CD4-positive, alpha-beta T cell treated with Interleukin-1 beta for 1 hour (primary cell): ENCODE measurements around the gene CALN1.
"Not testable (repeated sequence)": the region's sequence is repeated elsewhere in the genome, so short reads cannot be mapped to it uniquely, and the experiment has no call there.

Source experiments
- DNase-seq, 2 donors: peaks; one replicate each; pipeline ENCODE4 v3.0.0-alpha.2; 2020 to 2022

Gene CALN1

DNA sequence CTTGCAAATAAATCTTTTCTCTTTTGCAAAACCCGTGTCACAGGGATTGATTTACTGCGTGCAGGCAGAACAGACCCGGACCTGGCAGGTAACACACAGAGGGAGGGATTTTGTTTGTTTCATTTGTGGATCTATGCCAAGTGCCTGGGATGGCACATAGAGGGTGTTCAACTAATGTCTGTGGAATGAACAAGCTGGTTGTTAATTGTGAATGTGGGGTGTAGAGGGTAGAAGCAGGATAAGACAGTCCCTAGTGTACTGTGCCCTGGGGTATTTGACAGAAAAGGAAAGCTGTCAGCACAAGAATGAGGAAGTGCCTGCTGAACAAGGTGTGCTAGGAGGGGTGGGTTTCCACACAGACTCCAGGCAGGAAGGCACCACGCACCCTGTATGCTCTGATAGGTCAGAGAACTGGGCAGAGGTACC lies 331.8 kb downstream of the CALN1 start:
- DNase-seq, result no peak

- no peak for DNase-seq
Measured at GRCh38 chr7:72078856-72079255, 333.3 kb downstream of the CALN1 start.

DNA sequence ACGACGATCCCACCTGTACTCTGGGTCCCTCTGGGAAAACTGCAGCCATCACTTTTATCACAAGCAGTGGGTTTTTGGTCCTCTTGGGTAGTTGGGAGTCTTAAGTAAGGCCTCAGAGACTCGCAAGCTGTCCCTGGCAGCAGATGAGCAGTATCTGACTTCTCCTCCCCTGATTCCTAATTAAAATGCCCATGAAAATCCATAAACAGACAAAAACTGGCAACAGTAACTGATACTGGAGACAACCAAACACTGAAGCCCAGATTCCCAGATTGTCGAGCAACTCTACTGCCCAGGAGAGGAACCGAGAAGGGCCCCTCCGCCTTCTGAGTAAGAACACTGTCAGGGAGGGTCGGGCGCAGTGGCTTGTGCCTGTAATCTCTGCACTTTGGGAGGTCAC lies 333.8 kb downstream of the CALN1 start:
- DNase-seq, result no peak

DNA sequence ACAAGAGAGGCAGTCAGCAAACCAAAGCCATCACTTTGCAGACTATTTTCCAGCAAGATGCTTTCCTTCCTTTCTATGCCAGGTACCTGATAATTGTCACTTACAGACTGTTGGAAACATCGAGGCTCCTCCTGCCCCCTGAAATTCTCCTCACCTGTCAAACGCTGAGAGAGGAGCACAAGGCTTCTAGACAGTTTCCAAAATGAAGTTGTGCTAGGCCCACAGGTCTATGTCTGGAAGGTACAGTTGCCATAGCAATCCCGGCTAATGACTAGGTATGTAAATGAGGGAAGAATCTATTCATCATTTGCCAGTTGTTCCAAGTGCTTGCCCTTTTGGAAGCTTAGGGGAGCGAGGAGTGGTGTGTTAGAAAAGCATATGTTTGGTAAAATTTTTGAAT lies 334.4 kb downstream of the CALN1 start:
- no peak for DNase-seq

DNA sequence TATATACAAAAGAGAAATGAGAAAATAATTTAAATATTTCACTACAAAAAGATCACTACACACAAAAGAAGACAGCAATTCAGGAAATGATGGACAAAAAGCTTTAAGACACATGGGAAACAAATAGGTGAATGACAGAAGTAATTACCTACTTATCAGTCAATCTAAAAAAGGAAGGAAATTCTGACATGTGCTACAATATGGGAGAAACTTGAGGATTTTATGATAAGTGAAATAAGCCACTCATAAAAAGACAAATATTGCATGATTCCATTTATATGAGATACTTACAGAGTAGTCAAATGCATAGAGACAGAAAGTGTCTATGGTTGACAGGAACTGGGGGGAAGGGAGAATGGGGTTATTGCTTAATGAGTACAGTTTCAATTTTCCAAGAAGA lies 339.2 kb downstream of the CALN1 start:
- no peak for DNase-seq

DNA sequence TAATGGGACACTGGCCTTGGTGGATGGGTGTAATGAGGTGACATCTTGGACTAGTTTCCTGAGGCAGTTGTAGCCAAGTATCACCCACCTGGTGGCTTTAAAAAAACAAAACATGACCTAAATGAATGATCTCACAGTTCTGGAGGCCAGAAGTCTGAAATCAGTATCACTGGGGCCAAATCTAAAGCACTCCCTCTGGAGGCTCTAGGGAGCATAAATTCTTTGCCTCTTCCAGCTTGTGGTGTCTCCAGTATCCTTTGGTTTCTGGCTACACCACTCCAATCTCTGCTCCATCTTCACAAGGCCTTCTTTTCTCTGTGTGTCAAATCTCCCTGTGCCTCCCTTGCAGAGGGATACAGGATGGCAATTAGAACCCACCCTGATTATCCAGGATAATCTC lies 342.9 kb downstream of the CALN1 start:
- no peak for DNase-seq

GRCh38 chr7:72065764-72066163 lies 346.4 kb downstream of the CALN1 start:
- not testable (repeated sequence) for DNase-seq

GRCh38 chr7:72064916-72065315 lies 347.2 kb downstream of the CALN1 start:
- DNase-seq, result no peak

GRCh38 chr7:72063330-72063729 lies 348.8 kb downstream of the CALN1 start:
- DNase-seq, result no peak

- DNase-seq, result no peak
Measured at GRCh38 chr7:72062666-72063065, 349.5 kb downstream of the CALN1 start.

GRCh38 chr7:72059925-72060324 lies 352.2 kb downstream of the CALN1 start:
- DNase-seq, result no peak

DNA sequence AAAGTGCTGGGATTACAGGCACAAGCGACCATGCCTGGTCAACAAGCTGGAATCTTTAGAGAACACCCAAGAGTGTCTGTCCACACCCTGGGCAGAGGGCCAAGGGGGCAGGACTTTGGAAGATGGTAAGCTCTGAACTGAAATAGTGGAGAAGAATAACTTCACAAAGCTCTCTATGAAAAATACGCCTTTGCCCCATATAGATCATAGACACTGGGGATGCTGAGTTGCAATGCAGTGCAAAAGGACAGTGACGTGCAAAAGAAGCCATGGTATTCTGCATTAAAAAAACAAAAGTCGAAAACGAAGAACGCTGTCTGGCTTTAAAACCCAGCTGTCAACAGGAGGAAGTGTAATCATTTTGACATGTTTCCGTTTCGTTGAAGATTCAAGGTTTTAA lies 353.6 kb downstream of the CALN1 start:
- no peak for DNase-seq

DNA sequence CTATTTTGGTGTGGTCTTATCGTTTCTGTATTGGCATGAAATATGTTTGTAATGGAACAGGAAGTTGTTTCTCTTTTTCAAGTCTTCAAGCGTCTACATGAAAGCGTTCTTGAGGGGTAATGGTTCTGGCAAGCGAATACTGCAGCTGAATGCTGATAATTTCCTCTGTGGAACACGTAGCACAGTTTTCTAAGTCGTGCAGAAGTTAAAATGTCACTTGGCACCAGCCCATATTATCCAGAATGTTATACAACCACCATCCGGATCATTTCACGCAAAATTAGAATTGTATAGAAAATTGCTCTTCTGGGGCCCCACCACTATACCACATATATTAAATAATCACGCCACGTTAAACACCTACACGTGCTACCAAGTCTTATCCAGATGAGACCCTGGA lies 354.3 kb downstream of the CALN1 start:
- DNase-seq, result no peak

DNA sequence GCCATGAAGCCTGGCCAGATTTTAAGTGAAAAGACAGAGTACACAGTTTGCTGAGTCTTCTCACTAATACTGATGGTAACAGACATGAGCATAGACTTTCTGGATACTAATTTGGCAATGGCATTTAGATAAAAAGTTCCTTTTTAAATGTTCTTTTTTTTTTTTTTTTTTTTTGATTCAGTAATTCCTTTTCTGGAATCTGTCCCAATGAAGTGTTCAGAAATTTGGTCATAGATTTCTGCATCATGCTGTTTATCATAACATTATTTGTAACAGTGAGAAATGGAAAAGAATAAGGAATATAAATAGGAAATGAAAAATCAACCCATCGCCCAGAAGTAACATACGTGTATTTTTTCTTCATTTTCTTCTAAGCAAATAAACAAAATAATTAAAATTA lies 354.9 kb downstream of the CALN1 start:
- no peak for DNase-seq

- no peak for DNase-seq
Measured at GRCh38 chr7:72055426-72055825, 356.7 kb downstream of the CALN1 start.

DNA sequence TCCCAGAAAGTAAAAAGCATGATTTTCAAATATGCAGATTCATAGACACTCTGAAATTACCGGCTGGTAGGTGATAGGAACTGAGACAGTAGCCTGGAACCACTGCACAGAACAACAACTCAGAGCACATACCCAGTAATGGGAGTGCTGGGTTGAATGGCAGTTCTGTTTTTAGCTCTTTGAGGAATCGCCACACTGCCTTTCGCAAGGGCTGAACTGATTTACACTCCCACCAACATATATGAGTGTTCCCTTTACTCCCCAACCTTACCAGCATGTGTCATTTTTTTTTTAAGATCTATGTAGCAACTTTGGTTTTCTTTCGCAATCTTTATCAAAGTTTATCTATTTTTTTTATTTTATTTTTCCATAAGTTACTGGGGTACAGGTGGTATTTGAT lies 358.8 kb downstream of the CALN1 start:
- DNase-seq, result peak in 1 of 2 donors; percentile 8

DNA sequence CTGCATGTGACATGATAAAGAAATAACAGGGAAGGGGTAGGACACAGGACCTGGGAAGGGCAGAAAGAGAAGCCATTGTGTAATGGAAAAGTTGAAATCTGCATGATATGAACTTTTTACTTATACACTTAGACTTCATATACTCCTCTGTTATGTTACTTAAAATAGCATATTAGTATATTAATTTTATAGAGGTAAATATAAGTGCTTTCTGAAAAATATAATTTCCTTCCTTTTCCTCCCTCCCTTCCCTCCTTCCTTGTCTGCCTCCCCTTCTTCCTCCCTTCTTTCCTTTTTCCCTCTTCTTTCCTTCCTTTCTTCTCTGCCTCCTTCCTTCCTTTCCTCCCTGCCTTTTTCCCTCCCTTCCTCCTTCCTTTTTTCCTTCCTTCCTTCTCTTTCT lies 363.7 kb downstream of the CALN1 start:
- no peak for DNase-seq

DNA sequence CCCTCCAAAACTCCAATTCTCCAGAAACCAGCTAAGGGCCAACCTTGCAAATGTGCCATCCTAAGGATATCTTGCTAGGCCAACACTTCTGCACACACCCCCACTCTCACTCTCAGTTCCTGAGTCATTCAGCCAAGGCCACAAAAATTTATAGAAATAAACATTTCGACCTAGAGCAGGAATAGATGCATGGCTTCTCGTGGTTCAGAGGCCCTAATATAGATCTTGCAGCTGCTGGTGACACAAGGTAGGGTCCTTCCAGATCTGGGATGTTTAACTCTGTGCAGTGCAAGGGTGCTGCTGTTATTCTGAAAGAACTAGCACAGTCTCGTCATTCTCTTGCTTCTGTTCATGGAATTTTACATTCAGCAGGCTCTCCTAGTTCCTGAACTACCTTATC lies 369.3 kb downstream of the CALN1 start:
- no peak for DNase-seq

DNA sequence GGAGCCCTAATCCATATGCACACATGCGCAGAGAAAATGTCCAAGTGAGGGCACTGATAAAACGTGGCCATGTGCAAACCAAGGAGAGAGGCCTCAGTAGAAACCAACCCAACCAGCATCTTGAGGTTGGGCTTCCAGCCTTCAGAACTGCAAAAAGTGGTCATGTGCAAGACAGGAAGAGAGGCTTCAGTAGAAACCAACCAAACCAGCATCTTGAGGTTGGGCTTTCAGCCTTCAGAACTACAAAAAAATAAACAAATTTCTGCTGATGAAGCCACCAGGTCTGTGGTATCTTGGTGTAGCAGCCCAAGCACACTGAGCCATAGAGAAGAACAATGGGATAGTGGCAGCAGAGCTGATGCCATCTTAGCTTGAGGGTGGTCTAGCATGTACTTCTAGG lies 371.5 kb downstream of the CALN1 start:
- DNase-seq, result no peak

GRCh38 chr7:72039460-72039859 lies 372.7 kb downstream of the CALN1 start:
- DNase-seq, result no peak

GRCh38 chr7:72038022-72038732 lies 374.0 kb downstream of the CALN1 start:
- no peak for DNase-seq

GRCh38 chr7:72037516-72037915 lies 374.6 kb downstream of the CALN1 start:
- no peak for DNase-seq

GRCh38 chr7:72035266-72035665 lies 376.9 kb downstream of the CALN1 start:
- DNase-seq, result no peak

- no peak for DNase-seq
Measured at GRCh38 chr7:72032934-72033333, 379.2 kb downstream of the CALN1 start.

DNA sequence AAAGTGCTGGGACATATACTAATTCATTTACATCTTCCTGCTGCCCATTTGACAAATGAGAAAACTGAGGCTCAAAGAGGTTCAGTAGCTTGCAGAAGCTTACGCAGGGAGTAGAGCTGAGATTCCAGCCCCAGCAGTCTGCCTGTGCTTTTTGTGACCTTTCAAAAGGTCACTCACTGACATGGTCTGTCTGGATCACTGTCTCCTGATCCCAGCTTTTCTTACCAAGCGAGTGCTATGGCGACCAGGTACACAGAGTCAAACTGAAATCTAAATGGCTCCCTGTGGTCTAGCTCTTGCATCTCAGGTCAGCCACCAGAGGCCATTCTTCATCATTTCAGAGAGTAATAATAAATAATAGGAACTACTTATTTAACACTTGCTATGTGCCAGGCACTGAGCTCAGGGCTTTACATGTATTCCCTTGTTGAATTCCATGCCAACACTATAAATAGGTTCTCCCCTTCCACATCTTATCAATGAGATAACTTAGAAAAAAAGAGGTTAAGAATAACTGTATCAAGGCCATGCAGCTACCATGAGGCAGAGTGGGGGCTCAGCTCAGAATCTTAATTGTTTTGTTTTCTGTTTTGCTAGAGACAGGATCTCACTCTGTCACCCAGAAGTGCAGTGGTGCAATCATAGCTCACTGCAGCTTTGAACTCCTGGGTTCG lies 381.0 kb downstream of the CALN1 start:
- no peak for DNase-seq
